ENCODE measurements around the gene MIOS.

- no peak for TF ChIP-seq POLR2AphosphoS2 (IDR thresholded peaks at IDR 0.05; ENCODE audit: low read length)
- TF ChIP-seq CTCF (IDR thresholded peaks at IDR 0.05 in 2 of 3, conservative IDR thresholded peaks at IDR 0.05 in 1 of 3; ENCODE audit: insufficient read depth in 2 of 3, low read depth in 1 of 3, low read length in 3 of 3) = no peak
- TF ChIP-seq GABPA (tag; conservative IDR thresholded peaks at IDR 0.05; ENCODE audit: low read depth) = no peak
- no peak for TF ChIP-seq SPI1 (IDR thresholded peaks at IDR 0.05; ENCODE audit: borderline replicate concordance, low read depth, low read length)
- no peak for TF ChIP-seq NCOA1 (IDR thresholded peaks at IDR 0.05; ENCODE audit: low read depth)
Measured at GRCh38 chr7:7613210-7613609, 46.5 kb downstream of the MIOS start.

Data from K562 (cell line).